Endothelial cell of umbilical vein (primary cell): ENCODE results near the gene SLC12A8. TPM values are rescaled to one million over a fixed set of nuclear protein-coding genes. Genes with fewer than 3 reads are reported as not detected.

ENCODE experiments used
- BruUV-seq: library from RNA; stranded (reverse); fragments of 400-500 nt; replicated peaks from 2 replicates; lab custom pipeline; 2021; lab: Mats Ljungman, UMichigan
- CTCF ChIA-PET: fragments of 300-600, 350-600 bp; sonication (Branson Sonifier 250); formaldehyde crosslinking; loops from one replicate; lab custom pipeline; 2021; ENCODE audit warnings: antibody characterized with exemption, inconsistent platforms; lab: Charles Lee
- POLR2A ChIA-PET: fragments of 300-600, 350-600 bp; sonication (Branson Sonifier 250); formaldehyde crosslinking; loops from one replicate; lab custom pipeline; 2021; ENCODE audit warnings: antibody characterized with exemption, inconsistent platforms; lab: Charles Lee
- DNase-seq: peaks from one replicate; pipeline ENCODE4 v3.0.0-alpha.2; 2011; ENCODE audit warnings: low read depth, low spot score
- FAIRE-seq: peaks from 2 replicates; lab custom pipeline; 2011; peaks lifted over from hg19 to GRCh38; lab: Jason Lieb, UNC
- H2AFZ ChIP-seq: 2 replicates; pipeline ENCODE4 v1.6.0; 2012; ENCODE audit warnings: low read depth, low read length, control low read depth, inconsistent platforms
- H3K27ac ChIP-seq: 2 replicates; pipeline ENCODE4 v1.5.1; 2011; ENCODE audit warnings: low read depth, mild to moderate bottlenecking, control low read depth, low read length, moderate library complexity; ENCODE audit not compliant: insufficient read depth
- H3K27me3 ChIP-seq, 2 experiments: 2 replicates each; pipeline versions ENCODE4 v1.6.0 to v1.6.1; 2011; ENCODE audit warnings: low read length in 2 of 2, mixed read lengths in 1 of 2; ENCODE audit not compliant: control insufficient read depth in 2 of 2, insufficient read depth in 2 of 2
- H3K36me3 ChIP-seq, 2 experiments: 2 replicates in 1 of 2; 3 replicates in 1 of 2; pipeline ENCODE4 v1.5.1; 2011; ENCODE audit warnings: low read length in 2 of 2, mild to moderate bottlenecking in 1 of 2, moderate library complexity in 1 of 2; ENCODE audit not compliant: control insufficient read depth in 2 of 2, insufficient read depth in 2 of 2; ENCODE audit errors: extremely low read depth in 1 of 2
- H3K4me1 ChIP-seq: 3 replicates; pipeline ENCODE4 v1.5.1; 2011; ENCODE audit warnings: mild to moderate bottlenecking, low read length; ENCODE audit not compliant: control insufficient read depth, insufficient read depth; ENCODE audit errors: extremely low read depth
- H3K4me2 ChIP-seq: 2 replicates; pipeline ENCODE4 v1.6.1; 2011; ENCODE audit warnings: low read length, control low read depth, mixed read lengths; ENCODE audit not compliant: insufficient read depth
- H3K4me3 ChIP-seq, 3 experiments: fragments of 200-600 bp in 1 of 3; sonication (generic), shearing (Covaris generic) in 1 of 3; replicated peaks in 1 of 3; 2 replicates each; pipeline ENCODE4 v1.5.1; 2011 to 2016; ENCODE audit warnings: control low read depth in 3 of 3, low read length in 3 of 3, mild to moderate bottlenecking in 2 of 3, inconsistent platforms in 1 of 3, low read depth in 1 of 3, moderate library complexity in 1 of 3; ENCODE audit not compliant: insufficient read depth in 1 of 3
- H3K79me2 ChIP-seq: 2 replicates; pipeline ENCODE4 v1.6.0; 2012; ENCODE audit warnings: low read length, inconsistent platforms; ENCODE audit not compliant: control insufficient read depth, insufficient read depth
- H3K9ac ChIP-seq: replicated peaks from 2 replicates; pipeline ENCODE3; 2011; ENCODE audit warnings: low read length, control low read depth; ENCODE audit not compliant: insufficient read depth; ENCODE audit errors: extremely low read depth
- H3K9me1 ChIP-seq: replicated peaks from 3 replicates; pipeline ENCODE4 v1.6.0; 2011; ENCODE audit warnings: mild to moderate bottlenecking, low read length; ENCODE audit not compliant: control insufficient read depth, insufficient read depth; ENCODE audit errors: extremely low read depth
- H3K9me3 ChIP-seq: replicated peaks from 2 replicates; pipeline ENCODE4 v1.5.1; 2012; ENCODE audit warnings: low read length, inconsistent platforms; ENCODE audit not compliant: control insufficient read depth, insufficient read depth
- H4K20me1 ChIP-seq: replicated peaks from 2 replicates; pipeline ENCODE3; 2011; ENCODE audit warnings: mild to moderate bottlenecking, low read length; ENCODE audit not compliant: control insufficient read depth, insufficient read depth; ENCODE audit errors: extremely low read depth
- EZH2 ChIP-seq: IDR thresholded peaks from 2 replicates; pipeline ENCODE4 v1.6.1; 2012; ENCODE audit warnings: borderline replicate concordance, low read depth, mild to moderate bottlenecking, moderate library complexity, low read length, inconsistent platforms; ENCODE audit not compliant: severe bottlenecking
- FOS ChIP-seq: IDR thresholded peaks from 2 replicates; pipeline ENCODE4 v1.6.1; 2011; ENCODE audit warnings: mild to moderate bottlenecking, low read length, moderate library complexity, borderline replicate concordance; ENCODE audit not compliant: insufficient read depth
- GATA2 ChIP-seq: IDR thresholded peaks from 2 replicates; pipeline ENCODE4 v1.7.0; 2011; ENCODE audit warnings: low read depth, mild to moderate bottlenecking, moderate library complexity, mixed read lengths, low read length; ENCODE audit not compliant: insufficient read length, insufficient read depth
- JUN ChIP-seq: IDR thresholded peaks from 2 replicates; pipeline ENCODE4 v1.6.1; 2011; ENCODE audit warnings: borderline replicate concordance, low read depth; ENCODE audit not compliant: insufficient read length, insufficient read depth
- MYC ChIP-seq: IDR thresholded peaks from one replicate; pipeline ENCODE4 v1.6.1; 2011; ENCODE audit warnings: mild to moderate bottlenecking, low read depth, low read length
- POLR2A ChIP-seq: IDR thresholded peaks from 2 replicates; pipeline ENCODE4 v1.6.1; 2012; ENCODE audit warnings: low read depth, mild to moderate bottlenecking, control low read depth, low read length
- POLR2AphosphoS5 ChIP-seq: IDR thresholded peaks from 2 replicates; pipeline ENCODE4 v1.6.1; 2012; ENCODE audit warnings: low read depth, mild to moderate bottlenecking, control low read depth, low read length, moderate library complexity; ENCODE audit not compliant: insufficient read depth
- dilution Hi-C: fragments of 300-500 bp; cut with MboI; formaldehyde crosslinking; loops from one replicate; pipeline ENCODE4 v1.15.0; 2019; ENCODE audit warnings: low sequenced_read_pairs; ENCODE audit not compliant: extremely low pct_ligation_motif_present
- intact Hi-C: fragments of 100-400 bp; cut with micrococcal nuclease; formaldehyde crosslinking; loops from one replicate; pipeline ENCODE4 v1.10.0; 2022
- polyA plus RNA-seq, 4 experiments: library from polyadenylated mRNA; depleted of rRNA in 3 of 4; stranded (reverse) in 3 of 4; unstranded in 1 of 4; fragments of >200 nt; gene quantifications; 2 replicates each; pipeline versions ENCODE4 v1.2.1 to v1.2.3, GENCODE V29; 2011 to 2012; ENCODE audit warnings: missing spikeins in 1 of 4
- total RNA-seq: library from RNA; stranded (reverse); gene quantifications from 2 replicates; pipeline ENCODE4 v1.2.3, GENCODE V29; 2021
- TF ChIP-seq, protein P1 (sequence below): IDR thresholded peaks from 2 replicates; pipeline ENCODE4 v1.6.1; 2011; ENCODE audit not compliant: insufficient read depth, insufficient read length
- TF ChIP-seq, protein P2 (sequence below), 2 donors: IDR thresholded peaks; 1 replicate in 1 of 2; 2 replicates in 1 of 2; pipeline ENCODE4 v1.5.1; 2011; ENCODE audit warnings: low read length in 2 of 2, mild to moderate bottlenecking in 2 of 2, moderate library complexity in 2 of 2, control low read depth in 1 of 2, inconsistent platforms in 1 of 2, low read depth in 1 of 2; ENCODE audit not compliant: insufficient read depth in 1 of 2; ENCODE audit errors: extremely low read depth in 1 of 2

The SLC12A8 gene
- total and polyA plus RNA-seq, 2 donors (not counting 3 experiments of a cell fraction or from before 2014, with no cell fraction given): 0.86 to 0.90 TPM

DNA sequence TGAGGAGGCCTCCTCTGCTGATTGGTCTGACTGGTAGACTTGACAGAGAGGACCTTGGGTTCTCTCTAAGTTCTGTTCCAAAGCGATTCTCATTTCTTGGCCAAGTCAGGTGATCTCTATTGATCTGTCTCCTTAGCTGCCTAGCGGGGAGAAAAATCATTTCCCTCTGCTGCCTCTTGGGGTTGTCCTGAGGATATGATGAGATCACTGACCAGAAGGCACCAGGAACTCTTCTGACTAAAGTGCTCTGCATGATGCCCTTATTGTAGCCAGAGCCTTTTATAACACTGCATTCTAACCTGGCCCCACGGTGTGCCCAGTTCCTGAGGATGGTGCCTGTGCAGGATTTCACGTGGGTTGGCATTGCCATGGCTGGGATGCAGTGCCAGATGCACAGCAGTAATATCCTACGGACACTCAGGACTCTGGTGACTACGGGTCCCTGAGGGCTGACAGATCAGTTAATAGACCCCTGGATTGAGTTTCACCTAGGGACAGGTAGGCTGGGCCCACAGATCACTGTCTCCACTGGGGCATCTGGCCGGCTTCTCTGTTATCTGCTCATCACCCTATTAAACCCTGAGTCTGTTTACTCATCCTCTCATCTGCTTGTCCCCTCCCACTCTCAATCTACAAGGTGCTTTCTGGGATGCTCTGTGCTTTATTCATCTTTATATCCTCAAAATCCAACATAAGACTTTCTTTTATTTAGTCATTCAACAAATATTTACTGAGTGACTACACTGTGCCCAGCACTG lies 152.9 kb downstream of the SLC12A8 start:
- POLR2A ChIA-PET: no interaction called here
- dilution Hi-C loops: no loop called here
- no peaks in the 10 kb centered on the region for H3K36me3 ChIP-seq
- H3K4me3 ChIP-seq: no peak overlapping the region
- H3K79me2 ChIP-seq: peaks cover 7% of the 10 kb centered on the region
- no peak overlapping the region for H3K4me2 ChIP-seq
- DNase-seq (peak; percentile 11), FAIRE-seq (peak; percentile 56)
- H3K9ac ChIP-seq: no peak overlapping the region
- H4K20me1 ChIP-seq: no peaks in the 10 kb centered on the region
- H3K27ac ChIP-seq: no peak overlapping the region
- TF ChIP-seq GATA2 (no peak), JUN (no peak), POLR2A (no peak), EZH2 (no peak)
- TF ChIP-seq, protein P1, sequence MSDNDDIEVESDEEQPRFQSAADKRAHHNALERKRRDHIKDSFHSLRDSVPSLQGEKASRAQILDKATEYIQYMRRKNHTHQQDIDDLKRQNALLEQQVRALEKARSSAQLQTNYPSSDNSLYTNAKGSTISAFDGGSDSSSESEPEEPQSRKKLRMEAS: no peak
- H3K27me3 ChIP-seq: no peaks in the 10 kb centered on the region
- H3K9me3 ChIP-seq: no peaks in the 10 kb centered on the region
- H2AFZ ChIP-seq: no peak overlapping the region
- no peaks in the 10 kb centered on the region for H3K9me1 ChIP-seq
- intact Hi-C loops: loop anchor here (5.0 to 10.0 kb wide), 3 partner anchors 83 to 285 kb away; no protein-coding TSS in a partner anchor
- BruUV-seq: no TSS peak
- peaks cover 36% of the 10 kb centered on the region for H3K4me1 ChIP-seq
- CTCF ChIA-PET: no interaction called here

DNA sequence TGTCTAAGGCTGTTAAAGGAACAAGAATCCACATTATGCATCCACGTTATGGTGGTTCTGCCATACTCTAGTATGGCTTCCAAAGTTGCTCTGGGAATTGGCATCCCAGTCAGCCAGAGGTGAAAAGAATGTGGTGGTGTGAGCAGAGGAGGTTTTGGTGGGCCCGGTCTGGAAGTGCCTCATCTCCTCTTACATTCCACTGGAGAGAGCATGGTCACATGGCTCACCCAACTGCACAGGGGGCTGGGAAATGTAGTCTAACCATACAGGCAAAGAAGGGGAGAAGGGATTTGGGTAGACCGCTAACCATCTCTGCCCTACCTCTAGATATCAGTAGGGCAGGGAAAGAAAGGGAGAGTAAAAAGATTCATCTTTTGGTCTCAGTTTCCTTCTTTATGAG lies 153.6 kb downstream of the SLC12A8 start:
- Histone ChIP-seq H3K4me1 (peaks cover 42% of the 10 kb centered on the region), H3K4me3 (no peak overlapping the region), H4K20me1 (no peaks in the 10 kb centered on the region), H3K79me2 (peaks cover 14% of the 10 kb centered on the region), H3K27me3 (no peaks in the 10 kb centered on the region), H2AFZ (no peak overlapping the region), H3K9ac (no peak overlapping the region), H3K9me3 (no peaks in the 10 kb centered on the region), H3K9me1 (no peaks in the 10 kb centered on the region), H3K27ac (no peak overlapping the region), H3K4me2 (no peak overlapping the region), H3K36me3 (no peaks in the 10 kb centered on the region)
- TF ChIP-seq POLR2A: no peak
- TF ChIP-seq, protein P1: no peak
- TF ChIP-seq MYC: no peak
- TF ChIP-seq JUN: no peak
- no peak for TF ChIP-seq POLR2AphosphoS5
- TF ChIP-seq GATA2: no peak
- TF ChIP-seq FOS: no peak
- no peak for TF ChIP-seq EZH2
- TF ChIP-seq, protein P2, sequence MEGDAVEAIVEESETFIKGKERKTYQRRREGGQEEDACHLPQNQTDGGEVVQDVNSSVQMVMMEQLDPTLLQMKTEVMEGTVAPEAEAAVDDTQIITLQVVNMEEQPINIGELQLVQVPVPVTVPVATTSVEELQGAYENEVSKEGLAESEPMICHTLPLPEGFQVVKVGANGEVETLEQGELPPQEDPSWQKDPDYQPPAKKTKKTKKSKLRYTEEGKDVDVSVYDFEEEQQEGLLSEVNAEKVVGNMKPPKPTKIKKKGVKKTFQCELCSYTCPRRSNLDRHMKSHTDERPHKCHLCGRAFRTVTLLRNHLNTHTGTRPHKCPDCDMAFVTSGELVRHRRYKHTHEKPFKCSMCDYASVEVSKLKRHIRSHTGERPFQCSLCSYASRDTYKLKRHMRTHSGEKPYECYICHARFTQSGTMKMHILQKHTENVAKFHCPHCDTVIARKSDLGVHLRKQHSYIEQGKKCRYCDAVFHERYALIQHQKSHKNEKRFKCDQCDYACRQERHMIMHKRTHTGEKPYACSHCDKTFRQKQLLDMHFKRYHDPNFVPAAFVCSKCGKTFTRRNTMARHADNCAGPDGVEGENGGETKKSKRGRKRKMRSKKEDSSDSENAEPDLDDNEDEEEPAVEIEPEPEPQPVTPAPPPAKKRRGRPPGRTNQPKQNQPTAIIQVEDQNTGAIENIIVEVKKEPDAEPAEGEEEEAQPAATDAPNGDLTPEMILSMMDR (IDR thresholded peaks at IDR 0.05; ENCODE audit: extremely low read depth in 1 of 2, insufficient read depth in 1 of 2, low read depth in 1 of 2, low read length in 2 of 2): no peak
- intact Hi-C loops: loop anchor here (5.0 to 10.0 kb wide), 2 partner anchors 132 to 284 kb away; no protein-coding TSS in a partner anchor
- BruUV-seq: no TSS peak
- POLR2A ChIA-PET: no interaction called here
- DNase-seq (no peak), FAIRE-seq (no peak)
- CTCF ChIA-PET: no interaction called here
- dilution Hi-C loops: no loop called here
